Neutrophil (primary cell): Measurements from ENCODE around the gene SULT2B1.
"Not testable (repeated sequence)": the region's sequence is repeated elsewhere in the genome, so short reads cannot be mapped to it uniquely, and the experiment has no call there.

Source experiments
- H3K27ac ChIP-seq: fragments of 200-600 bp; sonication (generic); 2 replicates; pipeline ENCODE4 v1.5.1; 2016; ENCODE audit warnings: mild to moderate bottlenecking, moderate library complexity
- H3K27me3 ChIP-seq: fragments of 200-600 bp; sonication (generic); 2 replicates; pipeline ENCODE4 v1.6.0; 2016; ENCODE audit warnings: mild to moderate bottlenecking
- H3K36me3 ChIP-seq: fragments of 200-600 bp; sonication (generic); 2 replicates; pipeline ENCODE4 v1.5.1; 2017
- H3K4me1 ChIP-seq, 2 experiments: fragments of 200-600 bp in 1 of 2; sonication (generic) in 1 of 2; 1 replicate in 1 of 2; 2 replicates in 1 of 2; pipeline versions ENCODE4 v1.5.1 to v1.6.1; 2013 to 2016; ENCODE audit warnings: low read depth in 1 of 2, low read length in 1 of 2, mild to moderate bottlenecking in 1 of 2, moderate library complexity in 1 of 2; ENCODE audit not compliant: control insufficient read depth in 1 of 2, insufficient read depth in 1 of 2
- H3K4me3 ChIP-seq, 2 experiments: fragments of 200-600 bp in 1 of 2; sonication (generic) in 1 of 2; 1 replicate in 1 of 2; 2 replicates in 1 of 2; pipeline ENCODE4 v1.5.1; 2013 to 2016; ENCODE audit warnings: low read depth in 1 of 2, low read length in 1 of 2, mild to moderate bottlenecking in 1 of 2, moderate library complexity in 1 of 2
- H3K9me3 ChIP-seq: fragments of 200-600 bp; sonication (generic); 2 replicates; pipeline ENCODE4 v1.5.1; 2016
- TF ChIP-seq, protein P1 (sequence below): fragments of 200-600 bp; sonication (generic); IDR thresholded peaks from 2 replicates; pipeline ENCODE4 v1.5.1; 2016; ENCODE audit warnings: antibody characterized with exemption

The SULT2B1 gene

DNA sequence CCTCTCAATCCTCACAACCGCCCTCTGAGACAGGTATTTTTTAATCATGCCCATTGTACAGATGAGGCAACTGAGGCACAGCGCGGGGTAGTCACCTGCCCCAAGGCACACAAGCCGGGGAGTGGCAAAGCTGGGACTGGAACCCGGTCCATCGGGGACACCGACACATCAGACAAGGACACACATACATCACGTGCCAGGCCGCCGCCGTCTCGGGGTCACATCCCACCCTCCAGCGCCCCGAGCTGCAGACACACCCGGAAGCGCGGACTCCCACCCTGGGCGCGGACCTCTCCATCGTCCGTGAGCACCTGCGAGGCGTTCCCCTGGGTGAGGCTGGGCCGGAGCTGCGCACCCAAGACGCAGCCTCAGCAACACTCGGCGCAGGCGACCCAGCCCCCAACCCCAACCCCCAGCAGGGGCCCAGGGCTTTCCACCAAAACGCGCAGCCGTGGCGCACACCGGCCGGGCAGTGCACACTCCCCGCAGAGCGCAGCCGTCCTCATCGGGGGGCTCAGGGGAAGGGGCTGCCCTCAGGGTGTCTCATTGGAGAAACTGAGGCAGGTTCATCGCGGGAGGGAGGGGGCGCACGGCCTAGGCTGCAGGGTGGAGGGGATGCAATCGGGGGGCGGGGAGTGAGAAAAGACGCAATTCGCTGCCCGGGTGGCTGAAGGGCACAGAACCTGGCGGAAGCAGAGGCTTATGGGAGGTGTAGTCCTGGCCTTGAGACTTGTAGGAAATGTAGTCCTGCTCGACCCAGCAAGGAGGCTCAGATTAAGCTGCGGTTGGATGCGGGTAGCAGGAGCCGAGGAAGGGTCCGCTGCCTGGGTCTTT is 38.5 kb upstream of the SULT2B1 start:
- H3K4me3 ChIP-seq: peak overlapping the region; percentile 20 to 47
- TF ChIP-seq, protein P1, sequence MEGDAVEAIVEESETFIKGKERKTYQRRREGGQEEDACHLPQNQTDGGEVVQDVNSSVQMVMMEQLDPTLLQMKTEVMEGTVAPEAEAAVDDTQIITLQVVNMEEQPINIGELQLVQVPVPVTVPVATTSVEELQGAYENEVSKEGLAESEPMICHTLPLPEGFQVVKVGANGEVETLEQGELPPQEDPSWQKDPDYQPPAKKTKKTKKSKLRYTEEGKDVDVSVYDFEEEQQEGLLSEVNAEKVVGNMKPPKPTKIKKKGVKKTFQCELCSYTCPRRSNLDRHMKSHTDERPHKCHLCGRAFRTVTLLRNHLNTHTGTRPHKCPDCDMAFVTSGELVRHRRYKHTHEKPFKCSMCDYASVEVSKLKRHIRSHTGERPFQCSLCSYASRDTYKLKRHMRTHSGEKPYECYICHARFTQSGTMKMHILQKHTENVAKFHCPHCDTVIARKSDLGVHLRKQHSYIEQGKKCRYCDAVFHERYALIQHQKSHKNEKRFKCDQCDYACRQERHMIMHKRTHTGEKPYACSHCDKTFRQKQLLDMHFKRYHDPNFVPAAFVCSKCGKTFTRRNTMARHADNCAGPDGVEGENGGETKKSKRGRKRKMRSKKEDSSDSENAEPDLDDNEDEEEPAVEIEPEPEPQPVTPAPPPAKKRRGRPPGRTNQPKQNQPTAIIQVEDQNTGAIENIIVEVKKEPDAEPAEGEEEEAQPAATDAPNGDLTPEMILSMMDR: no peak
- H3K4me1 ChIP-seq: peaks cover 13 to 26% of the 10 kb centered on the region in 2 experiments
- H3K36me3 ChIP-seq: no peaks in the 10 kb centered on the region
- H3K27me3 ChIP-seq: peaks cover 62% of the 10 kb centered on the region
- no peaks in the 10 kb centered on the region for H3K9me3 ChIP-seq
- no peak overlapping the region for H3K27ac ChIP-seq

DNA sequence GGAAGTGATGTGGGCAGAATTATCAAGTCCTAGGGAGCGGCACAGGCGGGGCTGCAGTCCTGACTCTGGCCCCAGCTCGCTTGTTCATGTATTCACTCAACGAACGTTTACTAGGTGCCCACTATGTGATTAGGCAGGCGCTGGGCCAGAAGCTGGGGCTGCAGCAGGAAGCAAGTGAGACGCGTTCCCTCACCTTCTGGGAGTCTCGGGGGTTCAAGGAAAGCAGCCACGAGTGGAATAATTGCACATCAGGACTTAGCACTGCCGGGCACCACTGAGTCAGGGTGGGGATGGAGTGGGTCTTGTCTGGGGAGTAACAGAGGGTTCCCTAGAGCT is 37.9 kb upstream of the SULT2B1 start:
- H3K4me3 ChIP-seq: peak overlapping the region; percentile 20 to 47
- H3K4me1 ChIP-seq: peaks cover 13 to 26% of the 10 kb centered on the region in 2 experiments
- H3K27ac ChIP-seq: no peak overlapping the region
- peaks cover 60% of the 10 kb centered on the region for H3K27me3 ChIP-seq
- H3K36me3 ChIP-seq: no peaks in the 10 kb centered on the region
- TF ChIP-seq, protein P1: no peak
- H3K9me3 ChIP-seq: no peaks in the 10 kb centered on the region

DNA sequence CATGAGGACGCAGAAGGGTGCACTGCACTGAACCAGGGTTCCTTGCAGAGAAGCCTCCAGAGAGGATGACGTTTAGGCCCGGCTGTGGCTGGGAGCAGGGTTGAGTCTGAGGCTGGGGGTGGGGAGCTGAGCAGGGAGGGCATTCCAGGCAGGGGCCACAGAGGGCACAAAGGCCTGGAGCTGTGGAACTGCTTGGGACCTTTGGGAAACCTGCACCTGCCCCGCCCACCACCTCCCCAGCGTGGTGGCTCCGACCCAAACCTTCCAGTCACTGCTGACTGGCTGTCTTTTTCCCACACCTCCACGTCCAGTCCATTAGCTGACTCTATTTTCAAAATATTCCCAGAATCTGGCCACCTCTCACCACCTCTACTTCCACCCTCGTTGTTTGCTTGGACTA is 35.4 kb upstream of the SULT2B1 start:
- no peaks in the 10 kb centered on the region for H3K36me3 ChIP-seq
- H3K4me3 ChIP-seq: no peak overlapping the region
- H3K9me3 ChIP-seq: no peaks in the 10 kb centered on the region
- H3K4me1 ChIP-seq: peaks cover 13% of the 10 kb centered on the region in 2 experiments
- H3K27ac ChIP-seq: no peak overlapping the region
- peaks cover 36% of the 10 kb centered on the region for H3K27me3 ChIP-seq
- TF ChIP-seq, protein P1: no peak

DNA sequence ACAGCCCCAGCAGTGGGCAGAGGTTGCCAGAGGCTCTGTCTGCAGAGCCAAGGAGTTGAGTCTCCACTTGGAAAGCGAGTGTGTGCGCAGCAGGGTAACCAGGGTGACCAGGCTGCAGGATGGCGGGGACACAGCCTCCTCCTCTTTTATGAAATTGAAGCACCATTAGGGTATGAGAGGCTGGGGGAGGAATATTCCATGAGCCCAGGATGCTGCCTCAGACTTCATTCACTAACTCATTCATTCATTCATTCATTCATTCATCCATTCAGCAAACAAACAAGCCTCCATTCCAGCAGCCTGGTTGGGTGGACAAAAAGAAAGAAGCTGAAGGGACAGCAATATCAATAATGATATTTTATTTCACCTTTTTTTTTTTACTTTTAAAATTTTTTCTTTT is 33.8 kb upstream of the SULT2B1 start:
- H3K4me3 ChIP-seq: no peak overlapping the region
- H3K4me1 ChIP-seq: peaks cover 6 to 8% of the 10 kb centered on the region in 2 experiments
- H3K27ac ChIP-seq: no peak overlapping the region
- H3K9me3 ChIP-seq: no peaks in the 10 kb centered on the region
- no peaks in the 10 kb centered on the region for H3K36me3 ChIP-seq
- H3K27me3 ChIP-seq: peaks cover 19% of the 10 kb centered on the region
- TF ChIP-seq, protein P1: no peak

DNA sequence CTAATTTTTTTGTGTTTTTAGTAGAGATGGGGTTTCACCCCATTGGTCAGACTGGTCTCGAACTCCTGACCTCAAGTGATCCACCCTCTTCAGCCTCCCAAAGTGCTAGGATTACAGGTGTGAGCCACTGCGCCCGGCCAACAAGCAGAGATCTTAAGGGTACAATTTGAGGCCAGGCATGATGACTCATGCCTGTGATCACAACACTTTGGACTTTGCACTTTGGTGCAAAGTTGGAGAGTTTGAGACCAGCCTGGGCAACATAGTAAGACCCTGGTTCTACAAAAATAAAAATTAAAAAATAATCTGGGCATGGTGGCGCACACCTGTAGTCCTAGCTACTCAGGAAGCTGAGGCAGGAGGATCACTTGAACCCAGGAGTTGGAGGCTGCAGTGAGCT is 32.5 kb upstream of the SULT2B1 start:
- not testable (repeated sequence) for H3K9me3 ChIP-seq, H3K4me3 ChIP-seq, H3K36me3 ChIP-seq, H3K27ac ChIP-seq, H3K27me3 ChIP-seq, H3K4me1 ChIP-seq

DNA sequence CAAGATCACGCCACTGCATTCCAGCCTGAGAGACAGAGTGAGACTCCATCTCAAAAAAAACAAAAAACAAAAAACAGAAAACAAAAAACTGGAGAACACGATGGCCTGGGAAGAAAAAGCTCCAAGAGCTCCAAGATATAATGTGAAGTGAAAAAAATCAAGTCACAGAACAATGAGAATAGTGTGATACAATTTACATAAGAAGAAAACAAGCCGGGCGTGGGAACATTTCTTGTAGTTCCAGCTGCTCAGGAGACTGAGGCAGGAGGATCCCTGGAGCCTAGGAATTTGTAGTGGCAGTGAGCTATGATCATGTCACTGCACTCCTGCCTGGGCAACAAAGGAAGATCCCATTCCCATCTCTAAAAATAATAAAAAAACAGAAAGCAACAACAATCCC is 31.8 kb upstream of the SULT2B1 start:
- no peaks in the 10 kb centered on the region for H3K4me1 ChIP-seq
- H3K4me3 ChIP-seq: no peak overlapping the region
- H3K9me3 ChIP-seq: no peaks in the 10 kb centered on the region
- H3K36me3 ChIP-seq: no peaks in the 10 kb centered on the region
- TF ChIP-seq, protein P1: no peak
- H3K27me3 ChIP-seq: peaks cover 6% of the 10 kb centered on the region
- no peak overlapping the region for H3K27ac ChIP-seq
